HFFc6 (cell line): ENCODE data around the gene KYAT1. TPM values are rescaled to one million over a fixed set of nuclear protein-coding genes. Genes with fewer than 3 reads are reported as not detected.

ENCODE experiments used
- DNase-seq: peaks from one replicate; pipeline ENCODE4 v3.0.0-alpha.2; 2018
- H3K27ac Mint-ChIP-seq: 2 replicates; pipeline ENCODE4 v1.8.0; 2020; ENCODE audit warnings: mild to moderate bottlenecking, mixed read lengths
- H3K27me3 Mint-ChIP-seq: 2 replicates; pipeline ENCODE4 v1.8.0; 2021; ENCODE audit warnings: mild to moderate bottlenecking, moderate library complexity, mixed read lengths; ENCODE audit not compliant: insufficient read depth
- H3K36me3 Mint-ChIP-seq: 2 replicates; pipeline ENCODE4 v1.8.0; 2021; ENCODE audit warnings: low read depth, mixed read lengths
- H3K4me1 Mint-ChIP-seq: 2 replicates; pipeline ENCODE4 v1.8.0; 2020; ENCODE audit warnings: low read depth, mixed read lengths
- H3K4me3 Mint-ChIP-seq: 2 replicates; pipeline ENCODE4 v1.8.0; 2020; ENCODE audit warnings: mild to moderate bottlenecking, moderate library complexity, mixed read lengths
- H3K9me3 Mint-ChIP-seq: 2 replicates; pipeline ENCODE4 v1.8.0; 2020; ENCODE audit warnings: mild to moderate bottlenecking, mixed read lengths
- CTCF ChIP-seq: fragments of 200-600 bp; sonication (generic); IDR thresholded peaks from 2 replicates; pipeline ENCODE4 v1.5.0; 2021; ENCODE audit warnings: antibody characterized with exemption, mild to moderate bottlenecking
- total RNA-seq, 6 experiments: library from RNA; stranded (reverse); fragmentation: NEBNext Ultra II Directional; extraction: Animal tissue kit (Norgen Biotek cat#: 25700); gene quantifications; 2 replicates in 1 of 6; 3 replicates in 5 of 6; pipeline ENCODE4 v1.2.3, GENCODE V29; 2021

KYAT1 gene
- total RNA-seq, 6 experiments from 2014 or later, result 6.7 to 9.0 (median 8.3) TPM

GRCh38 chr9:128921881-128922763 lies 40.4 kb upstream of the KYAT1 start:
- Mint-ChIP-seq H3K4me3 (peak overlapping the region; percentile 84), H3K36me3 (peaks cover 10% of the 10 kb centered on the region), H3K27me3 (no peaks in the 10 kb centered on the region; the same call in none of the 2 replicates), H3K27ac (peak overlapping the region; percentile 71), H3K9me3 (no peaks in the 10 kb centered on the region), H3K4me1 (peaks cover 32% of the 10 kb centered on the region)
- 0 out of 2 replicates have a peak, but pooled peaks have one; percentile 11 for TF ChIP-seq CTCF
- peak; percentile 25 for DNase-seq

GRCh38 chr9:128920381-128921058 lies 38.8 kb upstream of the KYAT1 start, which contains the start of gene PHYHD1:
TSS of gene PHYHD1 (plus strand) at chr9:128920982. CDS start at chr9:128922324, 1,342 bp downstream.
- TF ChIP-seq CTCF, result no peak
- peak within 1 kb of the TSS; percentile 80 for H3K27ac Mint-ChIP-seq
- peak; percentile 74 for DNase-seq

GRCh38 chr9:128919402-128920089 lies 37.8 kb upstream of the KYAT1 start:
- no peak for DNase-seq
- TF ChIP-seq CTCF, result no peak
- Mint-ChIP-seq H3K4me1 (peaks cover 49% of the 10 kb centered on the region), H3K27ac (peak overlapping the region; percentile 69), H3K9me3 (no peaks in the 10 kb centered on the region), H3K27me3 (no peaks in the 10 kb centered on the region; the same call in none of the 2 replicates), H3K4me3 (no peak overlapping the region), H3K36me3 (peaks cover 18% of the 10 kb centered on the region)

More at GRCh38 chr9:128920381-128921058, 38.8 kb upstream of the KYAT1 start, which contains the start of gene PHYHD1:
- Mint-ChIP-seq H3K4me3 (peak within 1 kb of the TSS; percentile 84; the same call in 1 of the 2 replicates), H3K36me3 (peaks cover 18% of the 10 kb centered on the region), H3K27me3 (no peaks in the 10 kb centered on the region; the same call in none of the 2 replicates), H3K4me1 (peaks cover 48% of the 10 kb centered on the region), H3K9me3 (no peaks in the 10 kb centered on the region)

GRCh38 chr9:128918921-128919320 lies 37.2 kb upstream of the KYAT1 start:
- no peak for TF ChIP-seq CTCF
- H3K27me3 Mint-ChIP-seq, result no peaks in the 10 kb centered on the region; the same call in none of the 2 replicates
- H3K36me3 Mint-ChIP-seq, result peaks cover 18% of the 10 kb centered on the region

More at GRCh38 chr9:128918921-128919320, 37.2 kb upstream of the KYAT1 start:
- peak overlapping the region; percentile 69 for H3K27ac Mint-ChIP-seq
- H3K4me1 Mint-ChIP-seq, result peaks cover 49% of the 10 kb centered on the region
- H3K4me3 Mint-ChIP-seq, result no peak overlapping the region; the same call in 1 of the 2 replicates
- DNase-seq, result no peak
- H3K9me3 Mint-ChIP-seq, result no peaks in the 10 kb centered on the region
